GM06990 (cell line): Measurements from ENCODE around the gene FAM117B.
"Not testable (repeated sequence)": the region's sequence is repeated elsewhere in the genome, so short reads cannot be mapped to it uniquely, and the experiment has no call there.

Experiments
- DNase-seq: peaks from one replicate; pipeline ENCODE4 v3.0.0-alpha.2; 2011; ENCODE audit not compliant: insufficient read length; ENCODE audit errors: extremely low read depth
- H3K27me3 ChIP-seq: replicated peaks from 2 replicates; pipeline ENCODE4 v1.6.0; 2011; ENCODE audit warnings: low read length; ENCODE audit not compliant: control insufficient read depth, insufficient read depth
- H3K36me3 ChIP-seq: 2 replicates; pipeline ENCODE4 v1.5.1; 2011; ENCODE audit warnings: low read length; ENCODE audit not compliant: control insufficient read depth, insufficient read depth
- H3K4me3 ChIP-seq: replicated peaks from 2 replicates; pipeline ENCODE4 v1.5.1; 2011; ENCODE audit warnings: low read depth, mild to moderate bottlenecking, control low read depth, low read length
- CTCF ChIP-seq: IDR thresholded peaks from 2 replicates; pipeline ENCODE4 v1.5.1; 2011; ENCODE audit warnings: low read length, control low read depth, mild to moderate bottlenecking, inconsistent platforms; ENCODE audit not compliant: insufficient read depth, poor library complexity, severe bottlenecking

FAM117B gene

GRCh38 chr2:202693503-202693902 is 58.7 kb downstream of the FAM117B start:
- H3K4me3 ChIP-seq, result no peak overlapping the region
- H3K36me3 ChIP-seq, result no peaks in the 10 kb centered on the region
- H3K27me3 ChIP-seq, result no peaks in the 10 kb centered on the region
- no peak for DNase-seq
- no peak for TF ChIP-seq CTCF

- H3K27me3 ChIP-seq, result no peaks in the 10 kb centered on the region
- no peak for TF ChIP-seq CTCF
- no peaks in the 10 kb centered on the region for H3K36me3 ChIP-seq
- no peak overlapping the region for H3K4me3 ChIP-seq
- DNase-seq, result no peak
Measured at GRCh38 chr2:202695166-202695565, 60.4 kb downstream of the FAM117B start.

- no peak for DNase-seq
- H3K4me3 ChIP-seq, result no peak overlapping the region
- no peaks in the 10 kb centered on the region for H3K27me3 ChIP-seq
- H3K36me3 ChIP-seq, result no peaks in the 10 kb centered on the region
- no peak for TF ChIP-seq CTCF
Measured at GRCh38 chr2:202700075-202700901, 65.5 kb downstream of the FAM117B start.

GRCh38 chr2:202703091-202703490 is 68.3 kb downstream of the FAM117B start:
- no peak for DNase-seq
- no peaks in the 10 kb centered on the region for H3K27me3 ChIP-seq
- no peak overlapping the region for H3K4me3 ChIP-seq
- H3K36me3 ChIP-seq, result no peaks in the 10 kb centered on the region
- no peak for TF ChIP-seq CTCF

GRCh38 chr2:202704248-202704647 is 69.5 kb downstream of the FAM117B start:
- no peaks in the 10 kb centered on the region for H3K27me3 ChIP-seq
- no peak for TF ChIP-seq CTCF
- H3K36me3 ChIP-seq, result no peaks in the 10 kb centered on the region
- no peak overlapping the region for H3K4me3 ChIP-seq
- no peak for DNase-seq

GRCh38 chr2:202705446-202706020 is 70.8 kb downstream of the FAM117B start:
- DNase-seq, result no peak
- no peaks in the 10 kb centered on the region for H3K36me3 ChIP-seq
- H3K27me3 ChIP-seq, result no peaks in the 10 kb centered on the region
- no peak for TF ChIP-seq CTCF
- H3K4me3 ChIP-seq, result no peak overlapping the region

GRCh38 chr2:202714971-202715935 is 80.5 kb downstream of the FAM117B start:
- not testable (repeated sequence) for H3K4me3 ChIP-seq, DNase-seq, H3K36me3 ChIP-seq, H3K27me3 ChIP-seq
